HCT116 (cell line): Measurements from ENCODE around the gene XAF1.

ENCODE experiments used
- CEBPB ChIP-seq: IDR thresholded peaks from 2 replicates; pipeline ENCODE4 v1.6.1; 2012; ENCODE audit warnings: low read depth
- EZH2 ChIP-seq: fragments of 200-600 bp; sonication (generic); IDR thresholded peaks from 2 replicates; pipeline ENCODE4 v1.6.1; 2017; ENCODE audit warnings: antibody characterized with exemption, mixed run types
- POLR2A ChIP-seq: IDR thresholded peaks from 2 replicates; pipeline ENCODE4 v1.7.0; 2011; ENCODE audit warnings: borderline replicate concordance; ENCODE audit not compliant: insufficient read depth, insufficient read length; ENCODE audit errors: extremely low read depth
- RAD21 ChIP-seq: IDR thresholded peaks from 2 replicates; pipeline ENCODE4 v1.6.1; 2012; ENCODE audit warnings: low read depth, mild to moderate bottlenecking
- SP1 ChIP-seq: IDR thresholded peaks from 2 replicates; pipeline ENCODE4 v1.6.1; 2012; ENCODE audit warnings: low read depth
- YY1 ChIP-seq: IDR thresholded peaks from 2 replicates; pipeline ENCODE4 v1.6.1; 2011; ENCODE audit warnings: low read length, low read depth, moderate library complexity, mild to moderate bottlenecking; ENCODE audit not compliant: insufficient replicate concordance; ENCODE audit errors: extremely low read depth
- TF ChIP-seq, protein P1 (sequence below), 3 experiments: fragments of 200-600 bp in 1 of 3; sonication (generic) in 1 of 3; IDR thresholded peaks in 2 of 3; conservative IDR thresholded peaks in 1 of 3; 2 replicates each; pipeline ENCODE4 v1.5.1; 2012 to 2017; ENCODE audit warnings: low read depth in 2 of 3, low read length in 2 of 3, antibody characterized with exemption in 1 of 3, borderline replicate concordance in 1 of 3, control low read depth in 1 of 3, mild to moderate bottlenecking in 1 of 3, mixed read lengths in 1 of 3, mixed run types in 1 of 3, moderate library complexity in 1 of 3; ENCODE audit not compliant: insufficient read depth in 1 of 3
- TF ChIP-seq, protein P2 (sequence below): IDR thresholded peaks from 2 replicates; pipeline ENCODE4 v1.6.1; 2011; ENCODE audit warnings: mild to moderate bottlenecking, low read length, moderate library complexity; ENCODE audit not compliant: insufficient replicate concordance; ENCODE audit errors: extremely low read depth

DNA sequence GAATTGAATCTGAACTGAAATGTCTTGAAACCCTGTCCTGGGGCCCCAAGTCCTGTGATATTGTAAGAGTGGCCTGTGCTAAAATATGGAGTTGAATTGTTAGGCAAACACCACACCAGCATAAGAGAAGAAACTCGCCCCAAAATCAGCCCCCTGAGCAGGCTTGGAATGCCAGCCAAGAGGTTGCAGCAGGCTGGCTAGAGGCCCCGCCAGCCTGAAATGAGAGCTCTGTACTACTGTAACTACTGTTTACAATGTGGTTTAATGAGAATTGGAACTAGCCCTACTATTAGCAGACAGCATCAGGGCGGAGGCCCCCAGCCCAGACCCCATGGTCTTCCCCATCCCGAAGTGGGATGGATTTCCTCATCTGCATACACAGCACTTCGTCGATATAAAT, 43.9 kb downstream of the XAF1 start:
- TF ChIP-seq POLR2A (no peak), EZH2 (no peak), YY1 (no peak), CEBPB (no peak), SP1 (no peak), RAD21 (no peak)
- TF ChIP-seq, protein P1, sequence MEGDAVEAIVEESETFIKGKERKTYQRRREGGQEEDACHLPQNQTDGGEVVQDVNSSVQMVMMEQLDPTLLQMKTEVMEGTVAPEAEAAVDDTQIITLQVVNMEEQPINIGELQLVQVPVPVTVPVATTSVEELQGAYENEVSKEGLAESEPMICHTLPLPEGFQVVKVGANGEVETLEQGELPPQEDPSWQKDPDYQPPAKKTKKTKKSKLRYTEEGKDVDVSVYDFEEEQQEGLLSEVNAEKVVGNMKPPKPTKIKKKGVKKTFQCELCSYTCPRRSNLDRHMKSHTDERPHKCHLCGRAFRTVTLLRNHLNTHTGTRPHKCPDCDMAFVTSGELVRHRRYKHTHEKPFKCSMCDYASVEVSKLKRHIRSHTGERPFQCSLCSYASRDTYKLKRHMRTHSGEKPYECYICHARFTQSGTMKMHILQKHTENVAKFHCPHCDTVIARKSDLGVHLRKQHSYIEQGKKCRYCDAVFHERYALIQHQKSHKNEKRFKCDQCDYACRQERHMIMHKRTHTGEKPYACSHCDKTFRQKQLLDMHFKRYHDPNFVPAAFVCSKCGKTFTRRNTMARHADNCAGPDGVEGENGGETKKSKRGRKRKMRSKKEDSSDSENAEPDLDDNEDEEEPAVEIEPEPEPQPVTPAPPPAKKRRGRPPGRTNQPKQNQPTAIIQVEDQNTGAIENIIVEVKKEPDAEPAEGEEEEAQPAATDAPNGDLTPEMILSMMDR (IDR thresholded peaks at IDR 0.05 in 2 of 3, conservative IDR thresholded peaks at IDR 0.05 in 1 of 3; ENCODE audit: borderline replicate concordance in 1 of 3, insufficient read depth in 1 of 3, low read depth in 2 of 3, low read length in 2 of 3): no peak
- TF ChIP-seq, protein P2, sequence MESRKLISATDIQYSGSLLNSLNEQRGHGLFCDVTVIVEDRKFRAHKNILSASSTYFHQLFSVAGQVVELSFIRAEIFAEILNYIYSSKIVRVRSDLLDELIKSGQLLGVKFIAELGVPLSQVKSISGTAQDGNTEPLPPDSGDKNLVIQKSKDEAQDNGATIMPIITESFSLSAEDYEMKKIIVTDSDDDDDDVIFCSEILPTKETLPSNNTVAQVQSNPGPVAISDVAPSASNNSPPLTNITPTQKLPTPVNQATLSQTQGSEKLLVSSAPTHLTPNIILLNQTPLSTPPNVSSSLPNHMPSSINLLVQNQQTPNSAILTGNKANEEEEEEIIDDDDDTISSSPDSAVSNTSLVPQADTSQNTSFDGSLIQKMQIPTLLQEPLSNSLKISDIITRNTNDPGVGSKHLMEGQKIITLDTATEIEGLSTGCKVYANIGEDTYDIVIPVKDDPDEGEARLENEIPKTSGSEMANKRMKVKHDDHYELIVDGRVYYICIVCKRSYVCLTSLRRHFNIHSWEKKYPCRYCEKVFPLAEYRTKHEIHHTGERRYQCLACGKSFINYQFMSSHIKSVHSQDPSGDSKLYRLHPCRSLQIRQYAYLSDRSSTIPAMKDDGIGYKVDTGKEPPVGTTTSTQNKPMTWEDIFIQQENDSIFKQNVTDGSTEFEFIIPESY: no peak
